Stromal cell of bone marrow (primary cell): ENCODE data around the gene TRPM1.

ENCODE experiments used
- DNase-seq: peaks from one replicate; pipeline ENCODE4 v3.0.0-alpha.2; 2012; ENCODE audit warnings: low read depth

The TRPM1 gene

DNA sequence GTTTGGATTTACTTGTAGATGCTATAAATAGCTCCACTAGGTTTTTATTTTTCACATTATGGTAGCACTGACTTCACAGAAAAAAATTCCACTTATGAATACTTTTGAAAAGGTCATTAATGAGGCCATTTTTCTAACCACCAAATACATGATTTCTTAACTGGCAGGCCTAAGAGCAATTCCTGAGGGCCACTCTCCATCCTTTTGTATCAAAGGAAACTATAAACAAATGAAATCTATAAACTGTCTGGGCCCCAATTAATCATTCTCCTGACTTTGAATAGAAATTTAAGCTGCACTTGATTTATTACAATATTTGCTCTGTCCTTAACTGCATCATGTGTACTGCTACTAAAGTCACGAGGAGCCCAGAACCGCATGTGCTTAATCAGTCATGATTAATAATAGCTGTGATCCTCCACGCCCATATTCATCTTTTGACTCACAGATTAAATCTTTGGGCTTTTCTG is 85.0 kb downstream of the TRPM1 start:
- no peak for DNase-seq

DNA sequence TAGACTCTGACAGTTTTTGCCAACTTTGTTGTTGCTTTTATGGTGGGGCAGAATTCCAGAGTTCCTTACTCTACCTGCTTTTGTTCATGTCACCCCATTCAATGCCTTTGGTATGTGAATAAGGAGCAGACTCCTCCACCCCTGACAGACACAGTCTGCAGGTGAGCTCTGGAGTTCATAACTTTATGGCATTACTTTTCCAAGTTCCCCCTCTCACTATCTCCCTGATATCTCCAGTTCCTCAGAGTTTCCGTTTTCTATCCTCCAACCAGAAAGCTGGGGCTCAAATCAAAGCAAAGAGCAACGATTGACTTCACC is 87.0 kb downstream of the TRPM1 start:
- DNase-seq, result no peak

DNA sequence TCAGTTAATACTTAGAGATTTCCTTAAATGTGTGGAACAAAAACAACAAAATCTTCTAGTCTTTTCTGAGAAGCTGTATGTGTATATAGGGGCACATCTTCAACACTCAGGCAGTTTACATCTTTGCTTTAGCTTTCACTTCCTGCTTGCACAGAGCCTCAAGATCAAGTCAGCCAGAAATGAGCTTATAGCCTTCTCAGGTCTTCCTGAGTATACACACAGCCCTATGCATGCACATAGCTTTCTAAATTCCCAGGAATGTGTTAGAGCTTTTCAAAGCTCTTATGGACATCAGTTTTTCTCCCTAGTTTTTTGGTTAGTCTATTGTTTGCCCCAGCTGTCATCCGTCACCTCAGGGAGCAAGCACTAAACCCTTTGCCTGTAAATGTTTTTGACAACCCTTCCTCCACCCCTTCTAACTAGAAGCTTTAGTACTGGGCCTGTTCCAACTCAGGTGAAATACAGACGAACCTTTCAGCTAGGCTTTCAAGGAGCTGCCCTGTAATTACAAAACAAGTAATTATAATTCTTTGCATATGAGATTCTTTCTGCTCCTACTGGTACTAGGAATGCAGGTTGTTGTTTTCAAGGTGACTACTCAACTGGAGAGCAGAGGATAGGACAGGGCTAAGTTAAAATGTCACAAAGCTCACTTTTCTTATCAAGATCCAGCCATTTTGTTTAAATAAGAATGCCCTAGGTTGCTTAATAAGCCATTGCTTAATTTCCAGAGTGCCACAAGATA is 87.5 kb downstream of the TRPM1 start:
- no peak for DNase-seq

DNA sequence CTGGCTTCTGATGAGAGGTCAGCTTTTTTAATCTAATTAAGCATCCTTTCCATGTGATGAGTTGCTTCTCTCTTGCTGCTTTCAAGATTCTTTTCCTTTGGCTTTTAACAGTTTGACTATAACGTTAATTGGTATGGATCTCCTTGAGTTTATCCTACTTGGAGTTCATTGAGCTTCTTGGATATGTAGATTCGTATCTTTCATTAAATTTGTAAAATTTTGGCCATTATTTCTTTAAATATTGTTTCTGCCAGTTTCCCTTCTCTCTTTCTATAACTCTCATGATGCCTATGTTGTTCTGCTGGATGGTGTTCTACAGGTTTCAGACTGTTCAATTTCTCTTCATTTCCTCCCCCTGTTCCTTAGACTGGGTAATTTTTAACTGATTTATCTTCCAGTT is 89.1 kb downstream of the TRPM1 start:
- DNase-seq, result no peak

DNA sequence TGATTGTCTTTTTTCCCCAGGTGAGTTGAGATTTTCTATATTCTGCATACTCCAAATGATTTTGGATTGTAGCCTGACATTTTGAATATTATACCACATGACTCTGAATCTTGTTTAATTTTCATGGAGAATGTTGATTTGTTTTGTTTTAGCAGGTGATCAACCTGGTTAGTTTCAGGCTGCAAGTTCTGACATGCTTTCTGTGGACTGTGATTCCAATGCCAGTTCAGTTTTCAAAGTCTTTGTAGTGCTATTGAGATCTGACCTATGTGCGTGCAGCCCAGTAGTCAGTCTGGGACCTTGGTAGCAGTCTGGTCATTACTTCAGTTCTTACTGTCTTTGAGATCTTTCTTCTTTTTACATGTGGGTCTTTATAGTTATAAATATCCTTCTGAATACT is 91.5 kb downstream of the TRPM1 start:
- DNase-seq, result no peak

DNA sequence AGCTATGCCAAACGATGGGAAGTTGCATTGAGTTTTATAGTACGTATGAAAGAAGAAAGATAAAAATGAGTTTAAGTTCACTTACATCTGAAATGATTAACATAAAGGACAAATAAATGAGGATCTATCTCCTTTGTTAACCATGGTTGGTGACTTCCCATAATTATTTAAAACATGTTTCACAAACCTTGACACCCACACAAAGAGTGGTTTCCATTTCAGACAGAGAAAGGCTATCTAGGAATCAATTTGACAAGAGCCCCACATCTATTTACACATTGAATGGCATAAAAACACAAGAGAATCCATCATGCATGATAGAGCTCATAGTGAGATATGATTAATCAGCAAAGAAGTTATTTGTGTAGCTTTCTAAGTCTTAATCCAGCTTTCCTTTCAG is 95.9 kb downstream of the TRPM1 start:
- no peak for DNase-seq

DNA sequence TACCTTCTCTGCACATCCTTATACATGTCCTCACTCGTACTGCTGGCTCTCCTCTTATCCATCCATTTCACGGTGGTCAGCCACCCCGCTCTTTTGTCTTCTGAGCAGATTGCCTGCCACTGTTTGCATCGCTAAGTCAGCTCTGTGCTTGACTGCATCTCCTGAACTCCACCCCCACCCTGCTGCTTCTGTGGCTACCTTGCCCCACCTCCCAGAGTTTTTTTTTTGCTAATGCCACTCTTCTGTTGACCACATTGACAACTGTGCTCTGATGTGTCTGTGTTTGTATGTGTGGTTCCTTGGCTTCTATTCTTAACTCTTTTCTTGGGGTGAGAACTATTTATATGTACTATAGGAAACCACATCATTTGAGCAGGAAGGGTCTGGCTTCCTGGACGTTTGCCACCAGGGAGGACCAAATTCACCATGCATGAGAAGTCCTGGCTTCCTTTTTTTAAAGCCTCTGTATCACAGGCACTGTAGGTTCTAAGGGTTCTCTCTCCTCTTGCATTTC is 97.2 kb downstream of the TRPM1 start:
- no peak for DNase-seq

DNA sequence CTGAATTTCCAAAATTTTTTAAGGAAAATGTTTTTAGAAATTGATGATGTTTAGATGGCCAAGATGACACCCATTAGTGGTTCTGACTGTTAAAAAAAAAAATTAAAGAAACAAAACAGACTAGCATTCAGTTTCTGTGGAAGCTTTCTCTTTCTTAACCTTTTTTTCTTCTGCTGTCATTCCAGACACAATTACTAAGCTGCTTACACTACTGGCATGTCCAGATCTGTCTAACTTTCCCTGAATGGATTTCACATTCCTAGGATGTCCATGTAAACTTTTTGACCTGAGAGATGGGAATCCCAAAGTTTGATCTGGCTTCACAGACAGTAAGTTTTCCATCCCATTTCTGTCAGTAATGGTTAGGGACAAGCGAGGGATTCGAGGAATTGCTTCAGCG is 99.8 kb downstream of the TRPM1 start:
- no peak for DNase-seq

DNA sequence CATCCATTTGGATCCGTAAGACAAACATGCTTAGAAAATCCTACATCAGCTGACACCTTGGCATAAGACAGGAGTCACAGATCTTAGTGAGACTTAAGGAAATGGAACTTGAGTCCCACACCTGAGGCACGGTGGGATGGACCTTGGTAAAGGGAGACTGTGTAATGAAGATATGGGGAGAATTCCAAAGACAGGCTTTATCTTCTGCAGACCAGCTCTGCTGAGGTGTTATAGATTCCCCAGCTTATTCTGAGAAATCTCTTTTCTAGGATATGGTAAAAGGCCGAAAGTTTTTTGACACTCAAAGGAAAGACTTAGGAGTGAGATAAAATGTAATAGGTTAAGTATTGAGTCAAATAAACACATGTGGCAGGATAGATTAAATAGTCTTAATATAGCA is 101.8 kb downstream of the TRPM1 start:
- no peak for DNase-seq

DNA sequence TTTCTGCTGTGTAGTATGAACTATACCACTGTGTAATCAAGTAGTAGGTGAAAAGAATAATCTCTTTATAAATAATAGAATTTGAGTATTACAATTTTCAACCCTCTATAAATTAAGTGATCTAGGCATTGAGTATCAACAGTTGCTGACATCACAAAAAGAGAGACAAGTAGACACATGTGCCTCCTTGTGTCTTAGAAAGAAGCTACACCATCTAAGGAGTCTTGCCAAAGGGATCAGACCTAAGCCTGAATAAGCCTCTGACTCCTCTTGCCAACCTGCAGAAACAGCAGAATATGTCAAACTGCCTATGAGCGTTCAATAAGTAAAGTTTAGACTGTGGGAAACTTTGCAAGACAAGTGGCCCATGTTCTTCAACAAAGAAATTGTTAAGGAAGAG is 104.3 kb downstream of the TRPM1 start:
- no peak for DNase-seq

DNA sequence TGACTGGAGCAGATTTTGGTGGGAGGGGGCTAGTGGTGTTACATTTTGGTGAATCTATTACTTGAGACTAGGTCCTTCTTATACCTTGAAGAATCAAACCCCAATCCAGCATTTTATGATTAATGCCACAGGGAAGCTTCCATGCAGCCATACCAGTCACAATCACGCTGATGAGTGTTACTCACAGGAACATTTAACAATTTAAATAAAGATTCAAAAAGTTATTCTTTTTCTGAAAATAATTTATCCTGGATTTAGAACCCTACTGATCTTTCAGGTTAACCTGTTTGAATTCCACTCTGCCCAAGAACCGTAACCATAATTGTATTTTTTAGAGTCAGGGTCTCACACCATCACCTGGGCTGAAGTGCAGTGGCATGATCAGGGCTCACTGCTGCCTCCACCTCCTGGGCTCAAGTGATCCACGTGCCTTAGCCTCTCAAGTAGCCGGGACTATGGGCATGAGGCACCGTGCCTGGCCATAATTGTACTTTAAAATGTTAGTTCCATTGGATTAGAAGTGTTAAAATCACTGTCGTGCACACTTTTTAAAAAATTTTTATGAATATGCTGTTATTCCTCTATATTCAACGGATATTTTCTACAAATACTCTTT is 109.2 kb downstream of the TRPM1 start:
- DNase-seq, result no peak

DNA sequence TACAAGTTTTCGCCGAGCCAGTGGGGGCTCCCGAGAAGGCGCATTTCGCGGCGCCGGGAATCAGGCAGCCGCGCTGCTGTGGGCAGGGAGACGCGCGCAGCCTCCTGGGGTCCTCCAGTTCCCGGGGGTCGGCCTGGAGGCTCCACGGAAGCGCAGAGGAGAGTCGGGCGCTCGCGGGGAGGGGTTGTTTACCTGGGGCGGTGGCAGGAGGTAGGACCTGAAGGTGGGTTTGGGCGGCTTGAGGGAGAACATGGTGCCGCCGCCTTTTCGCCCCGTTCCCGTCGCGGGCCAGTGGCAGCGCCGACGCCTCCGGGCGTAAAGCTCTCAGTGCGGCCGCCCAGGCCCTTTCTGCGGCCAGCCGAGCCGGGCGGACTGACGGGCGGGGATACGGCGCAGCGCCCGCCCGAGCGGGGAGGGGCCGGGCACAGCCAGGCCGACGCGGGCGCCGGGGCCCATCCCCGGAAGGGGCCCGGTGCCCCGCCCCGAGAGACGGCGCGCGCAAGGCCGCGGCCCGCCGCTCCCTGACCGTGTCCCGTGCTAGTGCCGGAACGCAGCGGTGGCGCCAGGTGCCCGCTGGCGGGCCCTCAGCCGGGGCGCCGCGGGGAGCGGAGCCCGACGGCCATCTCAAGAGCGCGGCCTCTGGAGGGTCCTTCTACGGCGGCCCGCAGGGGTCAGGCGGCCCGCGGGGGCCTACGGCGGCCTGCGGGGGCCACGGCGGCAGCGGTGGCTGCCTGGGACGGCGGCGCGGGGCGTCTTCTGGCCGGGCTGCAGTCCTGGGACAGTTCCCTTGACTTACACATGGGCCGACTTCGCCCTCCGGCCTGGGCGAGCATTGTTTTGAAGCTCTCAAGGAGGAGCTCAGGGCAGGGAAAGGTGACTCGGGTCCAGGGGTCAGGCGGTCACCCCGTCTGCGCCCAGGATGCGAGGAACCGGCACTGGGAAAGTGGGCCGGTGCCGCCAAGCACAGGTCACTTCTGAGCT is 110.0 kb downstream of the TRPM1 start, which contains the start of gene MTMR10:
TSS of gene MTMR10 (minus strand) at position 374 of the 981 bp plus-strand sequence. CDS start at position 252, 122 bp downstream.
- peak; percentile 52 for DNase-seq

DNA sequence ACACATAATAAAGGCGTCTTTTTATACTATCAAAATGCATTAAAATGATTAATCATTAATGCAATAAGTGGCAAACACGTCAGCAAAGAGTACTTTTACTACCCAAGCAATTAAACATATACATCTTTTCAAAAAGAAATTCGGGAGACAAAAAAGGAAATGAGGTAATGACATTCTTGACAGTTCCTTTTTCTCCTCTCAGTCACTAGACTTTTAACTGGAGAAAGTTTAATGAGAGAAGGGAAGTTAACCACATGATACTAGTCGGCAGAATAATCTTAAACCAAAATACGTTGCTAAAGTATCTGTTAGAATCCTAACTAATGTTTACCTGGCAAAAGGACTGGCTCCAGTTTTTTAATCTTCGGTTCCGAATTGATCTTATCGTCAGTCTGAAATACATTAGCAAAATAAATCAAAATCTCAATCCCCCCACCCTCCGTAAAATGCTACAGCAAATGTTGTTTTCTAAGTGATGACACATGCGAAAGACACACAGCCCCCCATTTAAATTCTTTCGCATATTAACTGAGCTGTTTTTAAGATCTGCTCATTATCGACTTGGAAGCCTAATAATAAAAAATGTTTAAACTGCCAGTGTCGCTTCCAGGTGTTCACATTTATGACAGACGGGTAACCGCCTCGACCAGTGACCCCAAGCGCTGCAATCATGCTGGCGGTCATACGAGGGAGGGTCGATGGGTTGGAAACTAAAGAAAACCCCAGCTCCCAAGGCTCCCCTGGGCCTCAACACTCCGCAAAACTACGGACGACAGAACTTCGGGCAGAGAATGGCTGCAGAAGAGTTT is 110.9 kb downstream of the TRPM1 start:
- no peak for DNase-seq

DNA sequence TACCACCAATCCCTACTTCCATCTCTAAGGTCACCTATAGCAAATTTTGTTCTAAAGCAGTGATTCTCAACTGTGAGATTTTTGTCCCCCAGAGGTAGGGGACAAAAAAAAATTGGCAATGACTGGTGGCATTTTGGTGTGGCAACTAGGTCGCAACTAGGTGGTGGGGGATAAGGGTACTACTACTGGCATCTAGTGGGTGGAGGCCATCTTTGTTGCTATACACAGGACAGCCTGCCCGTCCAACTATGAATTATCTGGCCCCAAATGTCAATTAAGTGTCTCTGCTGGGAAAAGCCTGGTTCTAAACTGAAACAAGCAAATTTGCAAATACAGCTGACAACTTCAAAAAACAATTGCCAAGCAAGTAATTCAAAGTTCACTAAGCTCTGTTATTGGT is 111.5 kb downstream of the TRPM1 start:
- no peak for DNase-seq

DNA sequence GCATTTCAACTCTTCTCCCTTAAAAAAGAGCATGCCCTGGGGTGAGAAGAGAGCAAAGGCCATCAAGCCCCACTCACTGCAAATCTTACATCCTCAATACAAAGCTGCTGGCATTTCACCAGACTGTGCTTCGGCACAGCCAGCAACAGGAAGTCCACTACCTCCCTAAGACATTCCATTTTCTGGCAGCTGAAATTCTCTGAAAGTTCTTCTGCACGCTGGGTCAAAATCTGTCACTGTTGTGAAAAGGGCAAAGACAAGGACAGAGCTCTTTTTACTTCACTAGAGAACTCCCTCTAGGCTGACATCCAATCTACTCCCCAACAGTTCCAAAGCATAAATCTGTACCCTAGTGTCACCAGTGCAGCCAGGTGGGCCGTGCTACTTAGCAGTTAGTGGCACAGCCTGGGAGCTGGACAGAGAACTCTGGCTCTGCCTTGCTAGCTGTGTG is 116.4 kb downstream of the TRPM1 start:
- no peak for DNase-seq

DNA sequence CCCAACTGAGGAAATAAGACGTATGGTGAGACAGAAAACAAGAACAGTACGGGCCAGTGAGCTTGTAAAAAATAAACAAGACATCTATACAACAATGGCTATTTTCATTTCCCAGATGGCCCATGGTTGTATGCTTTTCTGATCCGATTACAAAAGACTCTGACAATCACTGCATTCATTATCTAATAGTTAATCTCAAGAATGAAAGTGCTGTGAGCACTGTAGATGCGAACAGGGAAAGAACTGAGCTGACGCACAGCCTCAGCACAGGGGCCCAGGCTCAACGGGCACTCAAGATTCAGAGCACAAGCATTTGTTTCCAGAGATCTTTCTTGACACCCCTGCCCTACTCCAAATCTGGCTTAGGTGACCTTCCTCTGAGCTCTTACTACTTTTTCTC is 117.0 kb downstream of the TRPM1 start:
- no peak for DNase-seq

DNA sequence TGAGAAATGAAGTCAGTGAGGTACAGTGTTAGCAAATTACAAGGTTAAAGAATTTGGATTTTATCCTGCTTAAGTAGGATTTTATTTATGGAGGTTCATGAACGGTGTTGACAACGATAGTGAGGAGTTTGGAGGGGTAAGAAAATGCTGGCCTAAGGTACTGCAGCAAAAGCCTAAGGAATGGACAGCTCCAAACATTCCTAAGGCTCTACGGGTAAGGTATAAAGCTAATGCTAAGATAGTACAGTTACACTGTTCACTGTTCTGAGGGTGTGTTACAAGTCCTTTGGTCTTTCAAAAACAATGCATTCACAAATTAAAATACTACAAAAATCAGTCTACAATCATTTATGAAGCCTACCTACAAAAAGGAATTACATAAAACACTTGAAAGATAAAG is 117.4 kb downstream of the TRPM1 start:
- no peak for DNase-seq

DNA sequence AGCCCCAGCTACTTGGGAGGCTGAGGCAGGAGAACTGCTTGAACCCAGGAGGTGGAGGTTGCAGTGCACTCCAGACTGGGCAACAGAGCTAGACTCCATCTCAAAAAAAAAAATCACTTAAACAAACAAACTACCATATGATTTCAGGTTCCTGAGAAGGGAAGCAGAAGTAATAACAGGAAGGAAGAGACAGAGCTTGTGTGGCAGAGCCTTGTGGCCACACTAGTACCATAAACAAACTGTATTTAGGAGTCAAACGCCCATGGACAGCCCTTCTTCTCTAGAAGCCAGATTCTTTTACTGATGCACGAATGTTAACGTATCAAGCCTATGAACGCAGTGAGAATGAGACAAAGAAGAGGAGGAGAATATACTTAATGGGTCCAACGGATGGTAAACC is 122.1 kb downstream of the TRPM1 start:
- DNase-seq, result no peak

DNA sequence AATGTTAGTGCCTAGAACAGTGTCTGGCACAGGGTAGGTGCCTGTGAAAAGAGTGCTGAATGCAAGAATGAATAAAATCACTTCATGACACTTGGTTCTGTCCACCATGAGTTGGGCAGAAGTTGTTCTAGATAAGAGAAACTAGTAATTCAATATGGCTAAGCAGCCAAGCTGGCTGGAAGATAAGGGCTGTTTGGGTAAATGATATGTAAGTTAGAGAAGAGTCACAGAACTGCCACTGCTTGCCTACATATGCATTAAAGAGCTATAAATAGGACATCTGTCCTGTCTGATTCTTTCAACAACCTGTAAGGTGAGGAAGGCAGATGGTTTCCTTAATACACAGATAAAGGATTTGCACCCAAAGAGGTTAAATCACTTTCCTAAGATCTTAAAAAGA is 123.2 kb downstream of the TRPM1 start:
- no peak for DNase-seq

DNA sequence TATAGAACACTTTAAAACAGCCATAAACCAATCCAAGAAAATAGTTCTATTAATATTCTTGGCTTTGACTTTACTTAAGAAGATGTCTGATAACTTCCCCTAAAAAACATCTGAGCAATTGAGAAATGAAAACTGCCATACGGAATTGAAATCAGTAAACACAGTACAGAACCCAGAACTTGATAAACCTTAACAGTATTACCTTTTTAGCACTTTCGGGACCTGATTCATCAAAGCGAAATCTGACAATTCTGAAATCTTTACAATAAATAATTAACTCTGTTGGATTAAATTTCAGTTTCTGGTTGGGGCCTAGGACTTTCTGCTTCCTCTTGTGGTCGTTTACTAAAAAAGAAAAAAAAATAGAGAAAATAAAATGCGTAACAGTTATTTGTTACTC is 127.4 kb downstream of the TRPM1 start:
- no peak for DNase-seq

DNA sequence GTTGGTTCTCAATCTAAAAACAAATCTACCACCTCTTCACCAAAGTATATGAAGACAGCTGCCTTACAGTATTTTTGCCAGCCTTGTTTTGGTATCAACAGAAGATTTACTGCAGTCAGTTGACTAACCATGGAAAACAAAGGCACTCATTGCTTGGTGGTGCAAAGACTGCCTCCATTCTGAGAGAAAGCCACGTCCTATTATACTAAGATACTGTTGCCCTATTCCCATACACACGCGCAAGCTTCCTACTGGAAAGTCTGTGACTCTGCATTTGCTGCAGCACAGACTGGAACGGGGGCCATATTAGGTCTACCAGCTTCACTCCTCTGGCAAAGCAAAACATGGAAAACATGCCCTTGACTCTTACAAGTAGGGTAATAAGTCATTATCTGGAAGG is 128.1 kb downstream of the TRPM1 start:
- no peak for DNase-seq

DNA sequence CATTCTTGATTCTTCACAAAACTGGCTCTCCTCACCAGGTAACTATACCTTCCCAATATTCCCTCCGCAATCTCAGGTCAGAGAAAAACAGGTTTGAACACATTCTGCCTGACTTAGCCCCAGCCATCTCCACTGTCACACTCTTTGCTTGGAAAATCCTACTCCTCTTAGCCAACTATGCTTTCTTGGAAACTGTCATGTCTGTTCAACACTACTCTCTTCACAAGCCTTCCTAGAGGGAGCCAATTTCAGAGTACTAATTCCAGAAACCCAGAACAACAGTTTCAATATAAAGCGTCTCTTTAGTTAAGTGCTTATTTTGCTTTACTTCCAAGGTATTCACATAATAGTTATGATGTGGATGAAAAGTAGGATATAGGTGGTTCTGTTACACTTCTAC is 131.8 kb downstream of the TRPM1 start:
- DNase-seq, result no peak
